OCI-M2 (cell line): ENCODE data around the gene GALNT10.

ENCODE experiments used
- DNase-seq: peaks from one replicate; lab custom pipeline; 2025; ENCODE audit not compliant: unreplicated experiment; lab: John Stamatoyannopoulos, UW

GALNT10 gene

GRCh38 chr5:154317916-154318315, 127.4 kb downstream of the GALNT10 start:
- DNase-seq: no peak

GRCh38 chr5:154318691-154319090, 128.2 kb downstream of the GALNT10 start:
- DNase-seq: no peak

- DNase-seq: no peak
These were observed 129.2 kb downstream of the GALNT10 start for GRCh38 chr5:154319736-154320135.

GRCh38 chr5:154320224-154321089, 129.9 kb downstream of the GALNT10 start:
- DNase-seq: no peak

- no peak for DNase-seq
These were observed 131.0 kb downstream of the GALNT10 start for GRCh38 chr5:154321546-154321945.

GRCh38 chr5:154324033-154324432, 133.5 kb downstream of the GALNT10 start:
- DNase-seq: no peak

- no peak for DNase-seq
These were observed 135.0 kb downstream of the GALNT10 start for GRCh38 chr5:154325566-154325965.

GRCh38 chr5:154329062-154329461, 138.5 kb downstream of the GALNT10 start:
- DNase-seq: no peak

GRCh38 chr5:154329519-154330040, 139.0 kb downstream of the GALNT10 start:
- DNase-seq: no peak

GRCh38 chr5:154330097-154330667, 139.6 kb downstream of the GALNT10 start:
- no peak for DNase-seq

GRCh38 chr5:154331232-154331631, 140.7 kb downstream of the GALNT10 start:
- DNase-seq: no peak

GRCh38 chr5:154331924-154332323, 141.4 kb downstream of the GALNT10 start:
- DNase-seq: no peak

GRCh38 chr5:154332451-154332850, 141.9 kb downstream of the GALNT10 start:
- DNase-seq: no peak

GRCh38 chr5:154333016-154333415, 142.5 kb downstream of the GALNT10 start:
- no peak for DNase-seq

- no peak for DNase-seq
These were observed 144.0 kb downstream of the GALNT10 start for GRCh38 chr5:154334406-154335064.

GRCh38 chr5:154335065-154335448, 144.5 kb downstream of the GALNT10 start:
- DNase-seq: no peak

GRCh38 chr5:154341620-154342019, 151.1 kb downstream of the GALNT10 start:
- DNase-seq: no peak

- DNase-seq: no peak
These were observed 151.7 kb downstream of the GALNT10 start for GRCh38 chr5:154342211-154342610.

- no peak for DNase-seq
These were observed 152.4 kb downstream of the GALNT10 start for GRCh38 chr5:154342963-154343362.

GRCh38 chr5:154344461-154344860, 153.9 kb downstream of the GALNT10 start:
- no peak for DNase-seq

- no peak for DNase-seq
These were observed 154.9 kb downstream of the GALNT10 start for GRCh38 chr5:154345255-154345952.
